Neural crest cell (in vitro differentiated cells): ENCODE data around the gene ADCY5. TPM values are rescaled to one million over a fixed set of nuclear protein-coding genes. Genes with fewer than 3 reads are reported as not detected.

Experiments
- DNase-seq: peaks from one replicate; pipeline ENCODE4 v3.0.0; 2021; ENCODE audit warnings: low read depth, mixed read lengths, low spot score
- H3K27ac Mint-ChIP-seq: one replicate; pipeline ENCODE4 v1.8.0; 2021; ENCODE audit warnings: mild to moderate bottlenecking, mixed read lengths; ENCODE audit not compliant: unreplicated experiment
- H3K27me3 Mint-ChIP-seq: 2 replicates; pipeline ENCODE4 v1.8.0; 2021; ENCODE audit warnings: low read depth, mild to moderate bottlenecking, mixed read lengths
- H3K36me3 Mint-ChIP-seq: 2 replicates; pipeline ENCODE4 v1.8.0; 2021; ENCODE audit warnings: low read depth, mild to moderate bottlenecking, mixed read lengths
- H3K4me1 Mint-ChIP-seq: 2 replicates; pipeline ENCODE4 v1.8.0; 2021; ENCODE audit warnings: mixed read lengths
- H3K4me3 Mint-ChIP-seq: one replicate; pipeline ENCODE4 v1.8.0; 2021; ENCODE audit warnings: mild to moderate bottlenecking, mixed read lengths
- H3K9me3 Mint-ChIP-seq: 2 replicates; pipeline ENCODE4 v1.8.0; 2021; ENCODE audit warnings: mixed read lengths
- CTCF ChIP-seq: fragments of 200-600 bp; sonication (generic); conservative IDR thresholded peaks from 2 replicates; pipeline ENCODE4 v1.5.0; 2021; ENCODE audit warnings: antibody characterized with exemption, mild to moderate bottlenecking
- total RNA-seq: library from RNA; stranded (reverse); gene quantifications from 2 replicates; pipeline ENCODE4 v1.2.1, GENCODE V29; 2021

Gene ADCY5
- total RNA-seq, 1 donor from 2014 or later = 2.2 TPM

- Mint-ChIP-seq H3K4me3 (no peak overlapping the region), H3K27me3 (no peaks in the 10 kb centered on the region), H3K9me3 (no peaks in the 10 kb centered on the region), H3K27ac (no peak overlapping the region), H3K36me3 (no peaks in the 10 kb centered on the region), H3K4me1 (no peaks in the 10 kb centered on the region)
- no peak for TF ChIP-seq CTCF
- no peak for DNase-seq
Measured at GRCh38 chr3:123282461-123282860, 166.4 kb downstream of the ADCY5 start.

- TF ChIP-seq CTCF = no peak
- H3K27ac Mint-ChIP-seq = no peak overlapping the region
Measured at GRCh38 chr3:123281929-123282328, 167.0 kb downstream of the ADCY5 start.

GRCh38 chr3:123281406-123281805 is 167.5 kb downstream of the ADCY5 start:
- no peak overlapping the region for H3K27ac Mint-ChIP-seq
- no peaks in the 10 kb centered on the region for H3K27me3 Mint-ChIP-seq
- no peak overlapping the region for H3K4me3 Mint-ChIP-seq
- H3K36me3 Mint-ChIP-seq = no peaks in the 10 kb centered on the region
- H3K9me3 Mint-ChIP-seq = no peaks in the 10 kb centered on the region
- peaks cover 7% of the 10 kb centered on the region for H3K4me1 Mint-ChIP-seq
- no peak for DNase-seq
- TF ChIP-seq CTCF = no peak

More at GRCh38 chr3:123281929-123282328, 167.0 kb downstream of the ADCY5 start:
- H3K4me1 Mint-ChIP-seq = peaks cover 2% of the 10 kb centered on the region
- H3K36me3 Mint-ChIP-seq = no peaks in the 10 kb centered on the region
- DNase-seq = no peak
- no peaks in the 10 kb centered on the region for H3K27me3 Mint-ChIP-seq
- no peaks in the 10 kb centered on the region for H3K9me3 Mint-ChIP-seq
- no peak overlapping the region for H3K4me3 Mint-ChIP-seq

GRCh38 chr3:123279121-123279520 is 169.8 kb downstream of the ADCY5 start:
- H3K27me3 Mint-ChIP-seq = no peaks in the 10 kb centered on the region
- no peaks in the 10 kb centered on the region for H3K36me3 Mint-ChIP-seq
- H3K4me3 Mint-ChIP-seq = no peak overlapping the region
- peak overlapping the region; percentile 43 for H3K27ac Mint-ChIP-seq
- TF ChIP-seq CTCF = no peak
- no peak for DNase-seq
- no peaks in the 10 kb centered on the region for H3K9me3 Mint-ChIP-seq
- peaks cover 12% of the 10 kb centered on the region for H3K4me1 Mint-ChIP-seq

GRCh38 chr3:123278446-123278845 is 170.4 kb downstream of the ADCY5 start:
- Mint-ChIP-seq H3K27ac (no peak overlapping the region), H3K9me3 (no peaks in the 10 kb centered on the region), H3K4me1 (peaks cover 12% of the 10 kb centered on the region), H3K4me3 (no peak overlapping the region), H3K36me3 (no peaks in the 10 kb centered on the region), H3K27me3 (no peaks in the 10 kb centered on the region)
- TF ChIP-seq CTCF = no peak
- no peak for DNase-seq

GRCh38 chr3:123277106-123277505 is 171.8 kb downstream of the ADCY5 start:
- DNase-seq = no peak
- no peaks in the 10 kb centered on the region for H3K27me3 Mint-ChIP-seq
- no peaks in the 10 kb centered on the region for H3K9me3 Mint-ChIP-seq
- peaks cover 17% of the 10 kb centered on the region for H3K4me1 Mint-ChIP-seq
- H3K4me3 Mint-ChIP-seq = no peak overlapping the region
- H3K27ac Mint-ChIP-seq = no peak overlapping the region
- no peak for TF ChIP-seq CTCF
- H3K36me3 Mint-ChIP-seq = no peaks in the 10 kb centered on the region
